Fibroblast of peridontal ligament (primary cell): ENCODE data around the gene MTHFD1L.
A peak's percentile ranks its signal among the peaks of the same experiment; 100 is the strongest.

Experiments used
- DNase-seq: peaks from one replicate; pipeline ENCODE4 v3.0.0-alpha.2; 2010; ENCODE audit errors: extremely low read depth

MTHFD1L gene

GRCh38 chr6:150932996-150933395 lies 67.5 kb downstream of the MTHFD1L start:
- peak; percentile 95 for DNase-seq

DNA sequence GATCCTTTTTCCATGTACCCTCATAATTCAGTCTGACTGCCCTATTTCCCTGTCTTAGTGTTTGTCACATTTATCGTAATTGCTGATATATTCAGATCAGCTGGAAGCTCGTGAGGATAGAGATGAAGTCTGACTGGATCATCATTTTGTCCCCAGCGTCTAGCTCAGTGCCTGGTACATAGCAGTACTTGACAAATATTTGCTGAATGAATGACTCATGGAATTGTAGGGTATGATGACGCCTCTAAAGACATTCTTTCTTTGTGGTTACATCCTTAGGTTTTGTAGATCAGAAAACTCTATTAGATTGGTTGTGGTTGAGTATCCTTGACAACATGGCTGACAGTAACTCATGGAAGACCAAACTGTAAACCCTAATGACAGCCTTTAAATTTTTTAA lies 68.9 kb downstream of the MTHFD1L start:
- peak; percentile 85 for DNase-seq

DNA sequence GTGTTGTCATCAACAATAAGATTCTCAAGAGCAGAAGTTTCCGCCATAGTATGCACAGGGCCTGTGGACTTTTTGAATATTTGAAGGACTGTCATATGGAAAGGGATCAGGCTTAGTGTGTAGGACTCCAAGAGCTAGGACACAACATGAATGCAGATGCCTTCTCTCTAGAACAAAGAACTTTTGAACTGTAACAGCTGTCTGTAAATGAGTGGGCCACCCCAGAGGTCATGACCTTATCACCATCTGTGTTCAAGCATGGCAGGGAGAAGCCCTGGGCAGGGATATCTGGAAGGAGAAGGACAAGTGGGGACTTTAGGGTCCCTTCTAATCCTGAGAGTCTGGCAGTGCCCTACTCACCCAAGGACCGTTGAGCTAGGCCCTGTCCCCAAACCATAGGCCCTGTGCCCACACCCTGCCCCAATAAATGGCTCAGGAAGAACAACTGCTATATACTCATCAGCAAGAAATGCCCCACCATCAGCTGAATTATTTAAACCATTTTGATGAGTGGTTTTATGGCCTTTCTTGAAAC lies 70.6 kb downstream of the MTHFD1L start:
- DNase-seq = no peak

DNA sequence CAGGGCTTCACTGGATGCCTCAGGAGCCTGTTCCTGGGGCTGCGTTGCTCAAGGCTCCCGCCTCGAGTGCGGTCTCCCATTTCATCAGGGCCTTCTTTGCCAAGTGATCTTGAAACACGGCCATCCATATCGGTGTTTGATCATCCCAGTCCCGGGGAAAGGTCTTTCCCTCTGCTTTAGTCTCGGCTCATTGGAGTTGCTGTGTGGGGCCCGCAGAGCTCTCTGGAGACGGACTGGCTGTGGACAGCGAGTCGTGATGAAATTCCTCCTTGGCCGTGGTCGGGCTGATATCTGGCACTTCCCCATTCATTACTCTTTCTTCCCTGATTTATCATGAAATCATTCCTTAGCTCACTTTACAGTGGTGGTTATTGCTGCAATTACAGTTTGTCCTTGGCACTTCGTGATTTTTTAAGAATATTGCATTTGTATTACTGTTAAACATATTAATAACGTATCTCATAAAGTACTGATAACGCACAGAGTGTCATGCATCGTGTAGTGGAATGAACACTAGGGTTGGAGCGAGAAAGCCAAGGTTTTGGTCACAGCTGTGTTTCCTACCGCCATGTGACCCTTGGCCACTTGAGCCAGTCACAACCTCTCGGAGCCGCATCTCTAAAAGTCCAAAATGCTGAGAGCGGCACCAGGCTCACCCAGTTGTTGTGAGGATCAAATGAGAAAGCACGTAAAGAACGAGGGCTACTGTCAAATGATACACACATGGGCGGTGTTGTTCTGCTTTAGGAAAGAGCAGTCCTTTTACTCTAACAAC lies 71.8 kb downstream of the MTHFD1L start:
- DNase-seq = no peak

GRCh38 chr6:150939399-150939798 lies 73.9 kb downstream of the MTHFD1L start:
- DNase-seq = no peak

DNA sequence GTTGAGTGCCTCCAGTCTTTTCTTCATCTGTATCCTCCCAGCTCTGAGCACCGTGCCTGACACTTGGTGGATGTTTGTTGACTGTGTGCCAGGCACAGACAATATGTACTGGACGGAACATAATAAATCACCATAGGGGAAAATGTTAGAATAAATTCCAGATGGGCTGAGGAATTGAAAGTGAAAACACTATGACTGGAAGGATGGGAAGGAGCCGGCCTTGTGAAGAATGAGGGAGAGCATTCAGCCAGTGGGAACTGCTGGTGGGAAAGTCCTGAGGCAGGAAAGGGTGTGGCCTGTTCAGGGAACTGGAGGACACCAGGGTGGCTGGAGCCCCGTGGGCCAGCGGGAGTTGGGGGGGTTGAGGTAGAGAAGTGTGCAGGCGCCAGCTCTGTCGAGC lies 75.4 kb downstream of the MTHFD1L start:
- peak; percentile 43 for DNase-seq

- no peak for DNase-seq
Measured at GRCh38 chr6:150949526-150949925, 84.0 kb downstream of the MTHFD1L start.

DNA sequence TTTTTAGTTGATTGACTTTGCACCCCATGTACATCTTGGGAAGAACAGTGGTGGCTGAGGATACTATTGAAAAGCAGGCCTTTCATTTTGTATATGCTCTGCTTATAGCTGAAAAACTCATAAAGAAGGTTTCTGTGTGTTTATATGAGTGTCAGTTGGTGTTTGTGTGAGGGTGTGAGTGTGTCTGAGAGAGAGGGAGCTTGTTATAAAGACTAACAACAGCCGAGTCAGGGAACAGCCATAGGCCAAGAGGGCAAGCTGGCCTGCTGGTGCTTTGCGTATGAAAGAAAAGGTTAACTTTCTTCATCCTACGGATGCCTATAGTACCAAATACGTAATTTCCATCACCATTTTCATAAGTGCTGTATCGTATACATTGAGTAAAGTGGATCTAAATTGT lies 88.3 kb downstream of the MTHFD1L start:
- DNase-seq = no peak

DNA sequence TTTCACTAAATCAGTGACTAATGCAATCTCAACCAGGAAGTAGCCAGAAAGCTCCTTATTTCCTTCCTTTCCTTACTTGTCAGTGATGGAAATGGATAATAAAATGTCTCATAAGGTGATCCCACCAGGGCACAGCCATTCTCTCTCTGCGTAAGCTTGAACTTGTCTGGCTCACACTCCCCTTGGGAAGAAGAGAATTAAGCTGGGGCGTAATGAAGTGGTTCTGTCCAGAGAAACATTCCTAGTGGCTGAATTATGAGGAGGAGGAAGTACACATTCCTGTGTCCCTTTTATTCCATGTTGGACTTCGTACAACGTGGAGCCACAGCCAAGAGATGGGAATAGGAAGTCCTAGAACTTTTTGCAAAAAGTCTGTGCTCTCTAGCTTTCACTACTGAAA lies 93.7 kb downstream of the MTHFD1L start:
- DNase-seq = peak; percentile 12

- DNase-seq = no peak
Measured at GRCh38 chr6:150962436-150962835, 96.9 kb downstream of the MTHFD1L start.

- DNase-seq = no peak
Measured at GRCh38 chr6:150964765-150965164, 99.3 kb downstream of the MTHFD1L start.

DNA sequence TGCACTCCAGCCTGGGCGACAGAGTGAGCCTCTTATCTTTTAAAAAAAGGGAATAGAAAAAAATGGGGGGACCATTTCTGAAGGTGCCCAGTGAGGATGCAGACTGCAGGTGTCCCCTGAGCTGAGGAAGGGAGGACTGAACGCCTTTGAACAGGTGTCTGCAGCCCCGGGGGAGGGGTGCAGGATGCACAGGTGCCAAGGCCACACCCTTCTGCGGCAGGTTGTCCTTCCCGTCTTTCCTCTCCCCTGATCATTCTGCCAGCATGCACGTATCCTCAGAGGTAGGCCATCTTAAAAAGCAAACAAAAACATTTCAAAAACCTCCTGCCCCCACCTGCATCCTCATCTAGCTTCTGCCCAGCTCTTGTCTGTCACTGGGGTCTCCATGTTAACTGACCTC lies 101.3 kb downstream of the MTHFD1L start:
- DNase-seq = no peak

- no peak for DNase-seq
Measured at GRCh38 chr6:150967381-150967780, 101.9 kb downstream of the MTHFD1L start.

GRCh38 chr6:150967910-150968309 lies 102.4 kb downstream of the MTHFD1L start:
- no peak for DNase-seq

DNA sequence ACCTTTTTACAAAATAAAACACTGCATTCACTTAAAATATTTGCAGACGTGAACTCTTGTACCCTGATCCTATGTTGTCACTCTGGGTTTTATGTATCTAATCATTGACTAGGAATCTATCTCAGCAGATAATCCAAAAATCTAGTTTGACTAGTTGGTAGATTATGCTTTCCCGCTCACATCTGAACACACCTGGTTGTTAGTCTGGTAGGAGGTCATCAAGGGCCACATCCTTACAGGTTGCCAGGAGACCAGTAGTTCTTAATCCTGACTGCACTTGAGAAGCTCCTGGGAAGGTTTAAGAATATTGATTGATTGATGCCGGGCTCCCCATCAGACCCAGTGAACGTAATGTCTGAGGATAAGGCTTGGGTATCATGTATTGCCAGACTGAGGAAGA lies 104.4 kb downstream of the MTHFD1L start:
- DNase-seq = no peak

DNA sequence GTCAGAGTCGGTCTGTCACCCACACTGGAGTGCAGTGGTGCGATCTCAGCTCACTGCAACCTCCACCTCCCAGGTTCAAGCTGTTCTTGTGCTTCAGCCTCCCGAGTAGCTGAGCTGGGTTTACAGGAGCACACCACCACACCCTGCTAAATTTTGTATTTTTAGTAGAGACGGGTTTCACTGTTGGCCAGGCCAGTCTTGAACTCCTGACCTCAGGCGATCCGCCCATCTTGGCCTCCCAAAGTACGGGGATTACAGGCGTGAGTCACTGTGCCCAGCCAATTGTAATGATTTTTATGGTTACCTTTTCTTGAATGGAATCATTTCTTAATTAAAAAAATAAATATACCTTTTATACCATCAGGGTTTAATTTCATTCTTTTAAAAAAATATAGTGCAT lies 105.7 kb downstream of the MTHFD1L start:
- no peak for DNase-seq

DNA sequence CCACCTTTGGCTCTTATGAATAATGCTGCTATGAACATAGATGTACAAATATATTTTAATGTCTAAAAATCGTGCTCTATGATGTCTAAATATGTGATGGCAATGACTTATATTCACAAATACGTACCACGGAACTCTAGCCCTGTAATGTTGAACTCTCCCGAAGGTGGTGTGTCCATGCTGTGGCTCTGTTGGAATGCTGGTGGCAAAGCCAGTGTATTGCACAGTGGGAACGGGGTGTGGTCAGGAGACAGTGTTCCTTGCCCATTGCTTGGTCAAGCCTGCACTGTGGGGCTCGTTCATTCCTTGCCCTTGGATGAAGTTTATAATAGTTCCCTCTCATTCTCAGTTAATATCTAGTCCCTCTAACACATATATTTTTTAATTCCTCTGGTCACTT lies 109.6 kb downstream of the MTHFD1L start:
- DNase-seq = no peak

DNA sequence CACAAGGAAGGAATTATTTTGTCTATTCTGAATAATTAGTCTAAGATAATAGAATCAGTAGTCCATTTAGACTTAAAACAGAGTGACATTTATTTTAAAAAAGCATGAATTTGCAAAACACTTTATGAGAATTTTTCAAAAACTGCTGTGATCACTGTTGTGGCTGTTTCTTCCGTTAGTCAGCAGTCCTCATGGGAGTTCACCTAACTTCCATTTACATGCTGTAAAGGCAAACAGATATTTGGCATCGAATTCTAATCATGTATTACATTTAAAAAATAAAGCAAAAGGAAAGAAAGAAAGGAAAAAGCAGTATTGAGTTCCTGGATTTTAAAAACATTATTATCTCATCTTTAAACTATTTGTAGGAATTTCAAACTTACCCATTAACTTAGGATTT lies 111.8 kb downstream of the MTHFD1L start:
- no peak for DNase-seq

DNA sequence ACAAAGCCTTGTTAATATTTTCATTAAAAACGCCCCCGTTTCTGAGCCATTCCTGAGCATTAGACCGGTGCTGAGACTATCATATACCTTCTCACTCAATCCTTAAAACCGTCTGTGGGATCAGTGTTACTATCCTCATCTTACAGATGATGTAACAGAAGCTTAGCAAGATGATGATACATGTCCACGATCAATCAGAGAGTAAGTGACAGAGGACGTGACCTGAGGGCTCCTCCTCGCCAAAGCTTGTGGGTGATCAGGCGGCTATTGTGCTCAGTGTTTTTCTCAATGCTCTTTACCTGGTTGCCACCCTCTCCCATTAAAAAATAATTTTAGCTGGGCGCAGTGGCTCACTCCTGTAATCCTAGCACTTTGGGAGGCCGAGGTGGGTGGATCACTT lies 113.1 kb downstream of the MTHFD1L start:
- DNase-seq = no peak

DNA sequence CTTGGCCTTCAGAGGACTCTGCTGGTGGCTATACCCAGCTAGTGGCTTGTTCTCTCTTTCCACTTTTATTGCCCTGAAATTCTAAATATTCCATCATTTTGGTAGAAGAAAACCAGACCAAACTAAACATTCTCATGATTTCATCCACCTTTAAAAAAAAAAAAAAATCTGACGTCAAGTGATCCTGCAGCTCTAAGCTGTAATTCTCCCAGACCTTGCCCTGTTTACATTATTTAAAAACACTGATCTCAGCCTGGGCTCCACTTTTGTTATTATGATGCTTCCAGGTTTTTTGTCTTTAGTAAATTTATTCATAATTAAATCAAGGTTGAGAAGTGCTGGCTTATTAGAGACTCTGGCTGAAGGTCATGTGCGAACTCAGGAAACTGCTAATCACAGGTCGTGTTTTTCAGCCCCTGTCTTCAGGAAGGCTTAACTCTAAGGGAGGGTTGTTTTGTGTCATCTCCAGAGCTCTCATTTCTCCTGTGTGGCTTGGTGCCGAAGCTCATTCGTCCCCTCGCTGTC lies 114.4 kb downstream of the MTHFD1L start:
- DNase-seq = no peak

GRCh38 chr6:150981095-150981494 lies 115.6 kb downstream of the MTHFD1L start:
- no peak for DNase-seq

DNA sequence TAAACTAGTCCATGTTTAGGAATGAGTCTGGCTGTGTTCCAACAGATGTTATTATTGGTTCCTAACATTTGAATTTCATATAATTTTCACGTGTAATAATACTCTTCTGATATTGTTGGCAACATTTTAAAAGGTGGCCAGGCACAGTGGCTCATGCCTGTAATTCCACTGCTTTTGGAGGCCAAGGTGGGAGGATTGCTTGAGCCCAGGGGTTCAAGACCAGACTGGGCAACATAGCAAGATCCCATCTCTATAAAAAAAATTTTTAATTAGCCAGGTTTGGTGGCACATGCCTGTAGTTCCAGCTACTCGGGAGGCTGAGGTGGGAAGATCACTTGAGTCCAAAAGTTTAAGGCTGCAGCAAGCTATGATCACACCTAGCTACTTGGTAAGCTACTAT lies 116.2 kb downstream of the MTHFD1L start:
- no peak for DNase-seq

- DNase-seq = no peak
Measured at GRCh38 chr6:150987371-150987828, 121.9 kb downstream of the MTHFD1L start.
